Omental fat pad (tissue), 4 donors: ENCODE measurements around the gene HEATR5A. TPM values are rescaled to one million over a fixed set of nuclear protein-coding genes. Genes with fewer than 3 reads are reported as not detected.

Experiments used
- ATAC-seq: fragments of 150-250 bp; one replicate; pipeline ENCODE4 v1.9.1; 2016; ENCODE audit warnings: mild to moderate bottlenecking, moderate library complexity; ENCODE audit not compliant: low FRiP score
- DNase-seq: peaks from one replicate; pipeline ENCODE4 v3.0.0-alpha.2; 2019; ENCODE audit warnings: low spot score
- total RNA-seq, 4 donors: library from RNA; depleted of rRNA; stranded (reverse); fragments of >200 nt; gene quantifications; one replicate each; pipeline ENCODE4 v1.1.0, GENCODE V29; 2016
- TF ChIP-seq, protein P1 (sequence below), 3 donors: fragments of 450-650 bp; IDR thresholded peaks; one replicate each; pipeline ENCODE4 v1.5.1; 2016 to 2017; ENCODE audit warnings: antibody characterized with exemption in 3 of 3, mild to moderate bottlenecking in 3 of 3, moderate library complexity in 2 of 3

The HEATR5A gene
- total RNA-seq, 4 donors from 2014 or later = 29.4 to 41.8 (median 31.9) TPM

DNA sequence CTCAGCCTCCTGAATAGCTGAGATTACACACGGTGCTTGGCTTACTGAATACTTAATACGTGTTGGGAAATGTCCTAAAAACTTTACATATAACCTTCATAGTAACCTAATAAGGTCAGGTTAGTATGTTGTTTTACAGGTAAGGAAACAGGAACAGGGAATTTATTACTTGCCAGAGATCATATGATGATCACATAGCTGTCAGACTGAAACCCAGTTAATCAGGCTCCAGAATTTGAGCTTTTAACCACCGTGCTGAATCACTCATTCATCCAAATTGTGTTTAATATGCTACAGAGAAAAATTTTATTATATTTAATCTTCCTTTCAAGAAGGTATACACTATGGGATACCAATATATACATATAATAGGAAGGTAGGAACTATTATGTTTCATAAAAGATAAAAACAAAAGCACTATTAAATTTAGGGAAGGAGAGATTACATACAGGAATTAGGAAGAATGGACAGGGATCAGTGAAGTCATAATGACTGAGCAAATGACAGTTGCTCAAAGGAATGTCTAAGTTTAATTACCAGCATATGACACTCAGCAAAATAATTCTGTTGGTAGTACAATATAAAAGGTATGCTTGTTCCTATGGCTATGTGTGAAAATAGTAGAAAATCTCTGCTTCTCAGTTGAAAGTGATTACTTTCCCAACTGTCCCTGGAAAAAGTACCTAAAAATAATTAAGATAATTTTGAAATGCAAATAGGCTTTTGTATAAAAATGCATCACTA, 59.3 kb downstream of the HEATR5A start:
- no peak for ATAC-seq
- no peak for DNase-seq
- TF ChIP-seq, protein P1, sequence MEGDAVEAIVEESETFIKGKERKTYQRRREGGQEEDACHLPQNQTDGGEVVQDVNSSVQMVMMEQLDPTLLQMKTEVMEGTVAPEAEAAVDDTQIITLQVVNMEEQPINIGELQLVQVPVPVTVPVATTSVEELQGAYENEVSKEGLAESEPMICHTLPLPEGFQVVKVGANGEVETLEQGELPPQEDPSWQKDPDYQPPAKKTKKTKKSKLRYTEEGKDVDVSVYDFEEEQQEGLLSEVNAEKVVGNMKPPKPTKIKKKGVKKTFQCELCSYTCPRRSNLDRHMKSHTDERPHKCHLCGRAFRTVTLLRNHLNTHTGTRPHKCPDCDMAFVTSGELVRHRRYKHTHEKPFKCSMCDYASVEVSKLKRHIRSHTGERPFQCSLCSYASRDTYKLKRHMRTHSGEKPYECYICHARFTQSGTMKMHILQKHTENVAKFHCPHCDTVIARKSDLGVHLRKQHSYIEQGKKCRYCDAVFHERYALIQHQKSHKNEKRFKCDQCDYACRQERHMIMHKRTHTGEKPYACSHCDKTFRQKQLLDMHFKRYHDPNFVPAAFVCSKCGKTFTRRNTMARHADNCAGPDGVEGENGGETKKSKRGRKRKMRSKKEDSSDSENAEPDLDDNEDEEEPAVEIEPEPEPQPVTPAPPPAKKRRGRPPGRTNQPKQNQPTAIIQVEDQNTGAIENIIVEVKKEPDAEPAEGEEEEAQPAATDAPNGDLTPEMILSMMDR (IDR thresholded peaks at IDR 0.05) = no peak

DNA sequence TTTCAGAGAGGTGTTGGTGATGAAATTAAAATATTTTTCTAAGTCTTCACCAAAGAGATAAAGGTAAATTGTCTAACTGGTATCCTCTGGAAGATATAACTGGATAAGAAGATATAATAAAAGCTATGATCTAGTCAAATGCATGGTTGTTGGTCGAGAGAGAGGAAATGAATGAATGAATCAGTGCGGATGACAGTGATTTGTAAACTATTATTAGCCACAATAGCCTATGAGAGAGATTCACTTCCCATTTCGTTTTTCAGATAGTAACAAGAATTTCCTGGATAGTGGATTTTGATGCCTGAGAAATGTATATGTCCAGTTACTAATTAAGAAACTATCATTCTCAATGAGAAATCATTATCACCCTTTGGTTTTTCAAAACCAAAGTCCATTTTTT, 63.1 kb downstream of the HEATR5A start:
- TF ChIP-seq, protein P1 (IDR thresholded peaks at IDR 0.05) = no peak
- ATAC-seq = no peak
- no peak for DNase-seq

DNA sequence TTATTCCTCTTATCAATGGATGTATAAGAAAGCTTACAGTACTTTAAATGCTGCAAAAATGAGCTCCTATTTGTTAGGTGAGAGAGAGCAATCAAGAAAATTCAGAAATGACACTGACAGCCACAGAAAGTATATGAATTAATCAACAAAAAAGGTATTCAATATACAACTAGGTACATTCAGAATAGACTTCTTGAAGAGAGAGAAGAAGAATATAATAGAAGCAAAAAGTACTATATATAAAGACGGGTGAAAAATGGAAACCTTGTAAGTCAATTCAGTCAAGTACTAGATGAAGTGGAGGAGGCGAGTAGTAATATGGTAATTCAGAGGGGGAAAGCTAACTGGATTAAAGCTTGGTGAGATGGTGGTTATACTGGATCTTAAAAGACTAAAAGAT, 74.3 kb downstream of the HEATR5A start:
- TF ChIP-seq, protein P1 (IDR thresholded peaks at IDR 0.05) = no peak
- ATAC-seq = no peak

DNA sequence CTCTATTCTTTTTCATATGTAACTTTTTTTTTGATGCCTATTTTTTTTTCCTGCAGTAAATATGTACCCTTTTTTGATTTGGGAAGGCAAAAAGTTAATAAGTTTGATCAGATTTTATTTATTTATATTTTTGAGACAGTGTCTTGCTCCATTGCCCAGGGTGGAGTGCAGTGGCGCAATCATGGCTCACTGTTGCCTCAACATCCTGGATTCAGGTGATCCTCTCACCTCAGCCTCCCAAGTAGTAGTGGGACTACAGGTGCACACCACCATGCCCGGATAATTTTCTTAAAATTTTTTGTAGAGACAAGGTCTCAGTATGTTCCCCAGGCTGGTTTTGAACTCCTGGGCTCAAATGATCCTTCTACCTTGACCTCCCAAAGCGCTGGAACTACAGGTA, 79.1 kb downstream of the HEATR5A start:
- TF ChIP-seq, protein P1 (IDR thresholded peaks at IDR 0.05) = no peak
- no peak for DNase-seq

More for the DNA sequence above, 74.3 kb downstream of the HEATR5A start:
- DNase-seq = no peak

DNA sequence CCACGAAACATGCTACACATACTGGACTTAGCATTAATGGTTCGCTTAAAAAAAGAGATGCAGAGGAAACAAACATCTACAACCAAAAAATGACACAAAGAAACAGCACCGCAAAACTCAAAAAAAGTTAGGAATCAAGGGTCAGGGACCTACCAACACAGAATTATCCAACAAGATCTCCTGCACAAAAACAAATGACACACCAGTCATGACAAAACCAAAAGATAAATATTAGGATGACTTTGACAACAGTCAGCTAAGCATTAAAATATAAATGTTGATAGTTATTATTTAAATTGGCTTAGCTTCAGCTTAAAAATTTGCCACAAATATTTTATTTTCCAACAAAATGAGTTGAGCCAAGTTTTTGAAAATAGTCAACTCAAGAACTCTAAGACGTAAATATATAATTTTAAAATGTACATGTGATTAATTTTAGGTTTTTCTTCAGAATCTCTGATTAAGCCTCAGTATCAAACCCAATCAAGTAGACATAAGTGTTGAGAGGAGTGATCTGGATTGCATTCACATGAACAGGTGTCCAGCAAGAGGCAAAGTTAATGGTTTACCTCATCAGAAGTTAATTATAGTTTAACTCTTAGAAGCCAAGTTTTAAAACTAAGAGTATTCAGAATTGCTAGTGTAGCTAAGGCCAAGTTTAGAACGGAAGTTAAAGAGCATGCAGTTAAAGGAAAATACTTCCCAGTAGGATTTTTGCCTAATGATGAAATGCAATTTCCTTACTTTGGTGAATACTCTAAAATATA, 79.9 kb downstream of the HEATR5A start:
- DNase-seq (no peak), ATAC-seq (no peak)
- TF ChIP-seq, protein P1 (IDR thresholded peaks at IDR 0.05) = no peak

More for the DNA sequence above, 79.1 kb downstream of the HEATR5A start:
- no peak for ATAC-seq

DNA sequence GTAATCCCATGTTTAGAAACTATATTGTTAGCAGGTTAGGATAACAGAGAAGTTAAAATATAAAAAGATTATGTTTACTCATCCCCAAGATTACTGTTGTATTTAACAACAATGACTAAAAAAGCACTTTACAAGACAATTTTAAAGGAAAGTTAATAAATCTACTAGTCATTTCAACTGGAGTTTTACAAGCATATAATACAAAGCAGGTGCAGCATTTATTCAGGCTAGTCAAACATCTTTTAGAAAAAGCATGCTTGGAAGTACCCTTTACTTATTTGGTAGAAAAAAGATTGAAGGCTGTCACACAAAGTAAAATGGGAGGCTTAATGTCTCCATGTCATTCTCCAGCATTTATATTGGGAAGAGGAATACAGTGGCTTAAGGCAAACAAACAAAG, 80.6 kb downstream of the HEATR5A start:
- ATAC-seq = no peak
- TF ChIP-seq, protein P1 (IDR thresholded peaks at IDR 0.05) = no peak
- DNase-seq = no peak
